AG04450 (cell line): ENCODE results near the gene MPV17. TPM values are rescaled to one million over a fixed set of nuclear protein-coding genes. Genes with fewer than 3 reads are reported as not detected.
"Not testable (repeated sequence)": the region's sequence is repeated elsewhere in the genome, so short reads cannot be mapped to it uniquely, and the experiment has no call there.

Source experiments
- CTCF ChIA-PET: fragments of 300-600, 350-600 bp; formaldehyde crosslinking; extraction: SDS; loops from one replicate; lab custom pipeline; 2022; ENCODE audit warnings: antibody characterized with exemption, inconsistent platforms; lab: Charles Lee
- POLR2A ChIA-PET: fragments of 350-600 bp; formaldehyde crosslinking; extraction: SDS; loops from one replicate; lab custom pipeline; 2021; ENCODE audit warnings: antibody characterized with exemption, inconsistent platforms; lab: Yijun Ruan, JAX
- DNase-seq: peaks from one replicate; pipeline ENCODE4 v3.0.0-alpha.2; 2011; ENCODE audit warnings: low read depth, low spot score
- H3K27ac ChIP-seq: one replicate; pipeline ENCODE4 v1.5.1; 2012; ENCODE audit warnings: low read depth, low read length, control low read depth
- H3K27me3 ChIP-seq: one replicate; pipeline ENCODE4 v1.6.0; 2012; ENCODE audit warnings: low read length; ENCODE audit not compliant: control insufficient read depth, insufficient read depth
- H3K4me3 ChIP-seq: 2 replicates; pipeline ENCODE4 v1.5.1; 2011; ENCODE audit warnings: mild to moderate bottlenecking, low read depth, low read length, control low read depth
- H3K9me3 ChIP-seq: 2 replicates; pipeline ENCODE4 v1.5.1; 2012; ENCODE audit warnings: low read length; ENCODE audit not compliant: control insufficient read depth, insufficient read depth
- CTCF ChIP-seq: IDR thresholded peaks from 2 replicates; pipeline ENCODE4 v1.5.1; 2011; ENCODE audit warnings: low read depth, low read length, control low read depth, inconsistent platforms
- polyA plus RNA-seq: library from polyadenylated mRNA; depleted of rRNA; stranded (reverse); fragments of >200 nt; gene quantifications from 2 replicates; pipeline ENCODE4 v1.2.3, GENCODE V29; 2011

The MPV17 gene
- polyA plus RNA-seq, 1 experiment = 183 TPM

GRCh38 chr2:27270131-27270530 is 52.8 kb downstream of the MPV17 start:
- TF ChIP-seq CTCF = no peak
- no peak for DNase-seq
- no peak overlapping the region for H3K4me3 ChIP-seq
- ChIA-PET POLR2A (interaction anchor here (0.9 kb wide), 1 partner anchor 63 kb away, joined by 3 read pairs; no protein-coding TSS in a partner anchor), CTCF (interaction anchor here (4.2 kb wide), 1 partner anchor 11 kb away, joined by 45 read pairs; the partner anchor contains the start of gene TRIM54)
- H3K9me3 ChIP-seq = no peaks in the 10 kb centered on the region
- peaks cover 27% of the 10 kb centered on the region for H3K27me3 ChIP-seq
- no peak overlapping the region for H3K27ac ChIP-seq

GRCh38 chr2:27268296-27268695 is 54.6 kb downstream of the MPV17 start:
- peaks cover 44% of the 10 kb centered on the region for H3K27me3 ChIP-seq
- H3K9me3 ChIP-seq, H3K27ac ChIP-seq, H3K4me3 ChIP-seq, POLR2A ChIA-PET, DNase-seq: not testable (repeated sequence)
- CTCF ChIA-PET = interaction anchor here (0.8 kb wide), 1 partner anchor 11 kb away, joined by 5 read pairs; no protein-coding TSS in a partner anchor

GRCh38 chr2:27265536-27265870 is 57.4 kb downstream of the MPV17 start:
- H3K9me3 ChIP-seq = no peaks in the 10 kb centered on the region
- no peak overlapping the region for H3K4me3 ChIP-seq
- peaks cover 64% of the 10 kb centered on the region for H3K27me3 ChIP-seq
- no peak for DNase-seq
- POLR2A ChIA-PET = no interaction called here
- TF ChIP-seq CTCF = no peak
- H3K27ac ChIP-seq = no peak overlapping the region
- CTCF ChIA-PET = interaction anchor here (0.7 to 3.3 kb wide), 10 partner anchors 8 to 55 kb away, joined by 3 to 64 read pairs (median 4); partner anchors contain the start of genes DNAJC5G and TRIM54

GRCh38 chr2:27264753-27265535 is 58.0 kb downstream of the MPV17 start:
- no peak for DNase-seq
- ChIA-PET POLR2A (no interaction called here), CTCF (interaction anchor here (0.7 to 3.3 kb wide), 10 partner anchors 9 to 54 kb away, joined by 3 to 64 read pairs (median 4); partner anchors contain the start of genes DNAJC5G and TRIM54)
- no peaks in the 10 kb centered on the region for H3K9me3 ChIP-seq
- peak overlapping the region; percentile 45 for H3K4me3 ChIP-seq
- H3K27me3 ChIP-seq = peaks cover 69% of the 10 kb centered on the region
- H3K27ac ChIP-seq = no peak overlapping the region
- TF ChIP-seq CTCF = peak; percentile 60

- Histone ChIP-seq H3K9me3 (no peaks in the 10 kb centered on the region), H3K27ac (no peak overlapping the region), H3K27me3 (peaks cover 76% of the 10 kb centered on the region), H3K4me3 (no peak overlapping the region)
- POLR2A ChIA-PET = no interaction called here
- DNase-seq = no peak
- TF ChIP-seq CTCF = no peak
- CTCF ChIA-PET = interaction anchor here (1.5 to 3.3 kb wide), 3 partner anchors 10 to 40 kb away, joined by 5 to 64 read pairs (median 24); partner anchors contain the start of gene TRIM54
These were observed 58.6 kb downstream of the MPV17 start for GRCh38 chr2:27264253-27264752.
